ENCODE measurements around the gene SLC5A2. TPM values are rescaled to one million over a fixed set of nuclear protein-coding genes. Genes with fewer than 3 reads are reported as not detected.

The SLC5A2 gene
- total RNA-seq, 1 donor from 2014 or later = not detected

GRCh38 chr16:31504159-31504558, 21.2 kb downstream of the SLC5A2 start:
- no peak overlapping the region for H3K27ac Mint-ChIP-seq (ENCODE audit: unreplicated experiment)
- TF ChIP-seq, protein P1, sequence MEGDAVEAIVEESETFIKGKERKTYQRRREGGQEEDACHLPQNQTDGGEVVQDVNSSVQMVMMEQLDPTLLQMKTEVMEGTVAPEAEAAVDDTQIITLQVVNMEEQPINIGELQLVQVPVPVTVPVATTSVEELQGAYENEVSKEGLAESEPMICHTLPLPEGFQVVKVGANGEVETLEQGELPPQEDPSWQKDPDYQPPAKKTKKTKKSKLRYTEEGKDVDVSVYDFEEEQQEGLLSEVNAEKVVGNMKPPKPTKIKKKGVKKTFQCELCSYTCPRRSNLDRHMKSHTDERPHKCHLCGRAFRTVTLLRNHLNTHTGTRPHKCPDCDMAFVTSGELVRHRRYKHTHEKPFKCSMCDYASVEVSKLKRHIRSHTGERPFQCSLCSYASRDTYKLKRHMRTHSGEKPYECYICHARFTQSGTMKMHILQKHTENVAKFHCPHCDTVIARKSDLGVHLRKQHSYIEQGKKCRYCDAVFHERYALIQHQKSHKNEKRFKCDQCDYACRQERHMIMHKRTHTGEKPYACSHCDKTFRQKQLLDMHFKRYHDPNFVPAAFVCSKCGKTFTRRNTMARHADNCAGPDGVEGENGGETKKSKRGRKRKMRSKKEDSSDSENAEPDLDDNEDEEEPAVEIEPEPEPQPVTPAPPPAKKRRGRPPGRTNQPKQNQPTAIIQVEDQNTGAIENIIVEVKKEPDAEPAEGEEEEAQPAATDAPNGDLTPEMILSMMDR (IDR thresholded peaks at IDR 0.05; ENCODE audit: partially characterized antibody, unreplicated experiment) = no peak
- H3K4me3 Mint-ChIP-seq (ENCODE audit: unreplicated experiment) = no peak overlapping the region
- DNase-seq = no peak
- no peaks in the 10 kb centered on the region for H3K36me3 Mint-ChIP-seq (ENCODE audit: unreplicated experiment)
- H3K9me3 Mint-ChIP-seq (ENCODE audit: unreplicated experiment) = peaks cover 4% of the 10 kb centered on the region
- peaks cover 9% of the 10 kb centered on the region for H3K4me1 Mint-ChIP-seq (ENCODE audit: low read depth, unreplicated experiment)
- H3K27me3 Mint-ChIP-seq (ENCODE audit: unreplicated experiment) = peaks cover 5% of the 10 kb centered on the region

GRCh38 chr16:31505483-31505882, 22.6 kb downstream of the SLC5A2 start:
- Mint-ChIP-seq H3K27ac (ENCODE audit: unreplicated experiment) (no peak overlapping the region), H3K27me3 (ENCODE audit: unreplicated experiment) (peaks cover 5% of the 10 kb centered on the region), H3K4me3 (ENCODE audit: unreplicated experiment) (no peak overlapping the region), H3K9me3 (ENCODE audit: unreplicated experiment) (peaks cover 3% of the 10 kb centered on the region), H3K36me3 (ENCODE audit: unreplicated experiment) (no peaks in the 10 kb centered on the region), H3K4me1 (ENCODE audit: low read depth, unreplicated experiment) (peaks cover 11% of the 10 kb centered on the region)
- DNase-seq = no peak
- TF ChIP-seq, protein P1 (IDR thresholded peaks at IDR 0.05; ENCODE audit: partially characterized antibody, unreplicated experiment) = no peak

- Mint-ChIP-seq H3K4me3 (ENCODE audit: unreplicated experiment) (peak overlapping the region; percentile 91), H3K27me3 (ENCODE audit: unreplicated experiment) (peaks cover 5% of the 10 kb centered on the region), H3K36me3 (ENCODE audit: unreplicated experiment) (no peaks in the 10 kb centered on the region), H3K9me3 (ENCODE audit: unreplicated experiment) (peaks cover 3% of the 10 kb centered on the region), H3K4me1 (ENCODE audit: low read depth, unreplicated experiment) (peaks cover 11% of the 10 kb centered on the region), H3K27ac (ENCODE audit: unreplicated experiment) (peak overlapping the region; percentile 44)
- TF ChIP-seq, protein P1 (IDR thresholded peaks at IDR 0.05; ENCODE audit: partially characterized antibody, unreplicated experiment) = no peak
- no peak for DNase-seq
Observed at GRCh38 chr16:31507617-31507928, 24.6 kb downstream of the SLC5A2 start.

DNA sequence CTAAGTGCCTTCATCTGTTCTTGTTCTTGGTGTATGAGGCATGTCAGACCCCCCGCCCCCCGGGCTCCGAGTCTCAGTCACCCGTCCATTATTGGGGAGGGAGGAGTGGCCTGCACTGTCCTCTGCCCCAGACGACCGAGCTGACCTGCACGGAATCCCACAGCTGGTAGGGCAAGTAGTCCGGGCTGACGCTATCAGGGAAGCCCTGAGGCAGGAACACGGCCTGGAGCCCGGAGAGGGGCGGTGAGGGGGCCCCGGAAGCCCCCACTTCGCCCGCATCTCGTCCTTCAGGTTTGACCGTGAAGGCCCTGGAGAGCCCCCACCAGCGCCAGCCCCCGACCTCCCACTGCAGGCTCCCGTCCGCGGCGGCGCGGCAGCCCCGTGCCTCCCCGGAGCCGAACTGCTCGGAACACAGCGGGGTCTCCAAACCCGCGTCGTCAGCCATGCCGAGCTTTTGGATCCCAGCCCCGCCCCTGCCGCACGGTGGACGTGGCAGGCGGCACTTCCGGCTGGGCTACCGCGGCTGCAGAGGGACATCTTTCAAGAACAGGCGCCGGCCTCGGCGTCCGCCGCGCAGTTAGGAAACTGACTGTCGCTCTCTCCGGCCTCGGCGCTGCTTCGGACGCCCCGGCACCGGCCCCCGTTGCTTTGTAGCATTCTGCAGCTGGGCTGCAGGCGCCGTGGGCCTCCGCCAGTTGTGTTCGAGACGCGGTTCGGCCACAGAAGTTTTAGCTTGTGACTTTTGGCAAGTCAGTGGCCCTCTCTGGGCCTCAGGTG, 25.2 kb downstream of the SLC5A2 start, which contains the start of gene RUSF1:
RUSF1 (minus strand) TSS at position 463 of the 777 bp plus-strand sequence; CDS start at position 445, 18 bp downstream.
- DNase-seq = peak; percentile 93
- Mint-ChIP-seq H3K4me1 (ENCODE audit: low read depth, unreplicated experiment) (peaks cover 11% of the 10 kb centered on the region), H3K9me3 (ENCODE audit: unreplicated experiment) (peaks cover 3% of the 10 kb centered on the region), H3K27me3 (ENCODE audit: unreplicated experiment) (peaks cover 5% of the 10 kb centered on the region), H3K4me3 (ENCODE audit: unreplicated experiment) (peak within 1 kb of the TSS; percentile 94), H3K36me3 (ENCODE audit: unreplicated experiment) (no peaks in the 10 kb centered on the region), H3K27ac (ENCODE audit: unreplicated experiment) (peak within 1 kb of the TSS; percentile 85)
- TF ChIP-seq, protein P1 (IDR thresholded peaks at IDR 0.05; ENCODE audit: partially characterized antibody, unreplicated experiment) = no peak

DNA sequence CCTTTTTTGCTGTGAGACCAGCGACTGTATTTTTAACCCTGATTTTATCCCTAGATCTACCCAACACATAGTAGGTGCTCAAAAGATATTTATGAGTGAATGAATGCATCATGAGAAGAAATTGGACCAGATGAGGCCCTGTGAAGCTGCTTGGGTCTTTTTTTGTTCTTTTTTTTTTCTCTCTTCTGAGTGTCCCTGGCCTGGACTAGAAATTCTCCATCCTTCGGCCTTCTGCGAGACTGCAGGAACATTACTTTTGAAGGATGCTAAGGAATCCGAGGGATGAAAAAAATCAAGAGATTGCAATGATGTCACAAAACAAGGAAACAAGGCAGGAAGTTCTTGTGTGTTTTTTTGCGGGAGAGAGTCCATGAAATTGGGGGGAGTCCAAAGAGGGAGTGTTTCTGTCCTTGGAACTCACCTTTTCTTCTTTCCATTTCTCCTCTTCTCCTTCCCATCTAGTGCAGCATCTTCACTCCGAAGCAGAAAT, 25.8 kb downstream of the SLC5A2 start:
- peak overlapping the region; percentile 85 for H3K27ac Mint-ChIP-seq (ENCODE audit: unreplicated experiment)

More for the DNA sequence above, 25.8 kb downstream of the SLC5A2 start:
- Mint-ChIP-seq H3K9me3 (ENCODE audit: unreplicated experiment) (peaks cover 3% of the 10 kb centered on the region), H3K4me1 (ENCODE audit: low read depth, unreplicated experiment) (peaks cover 11% of the 10 kb centered on the region), H3K4me3 (ENCODE audit: unreplicated experiment) (peak overlapping the region; percentile 94), H3K27me3 (ENCODE audit: unreplicated experiment) (peaks cover 5% of the 10 kb centered on the region), H3K36me3 (ENCODE audit: unreplicated experiment) (no peaks in the 10 kb centered on the region)
- no peak for DNase-seq
- TF ChIP-seq, protein P1 (IDR thresholded peaks at IDR 0.05; ENCODE audit: partially characterized antibody, unreplicated experiment) = no peak
